OCI-LY3 (cell line): Measurements from ENCODE around the gene CACNG7.

ENCODE experiments used
- EZH2phosphoT487 ChIP-seq: fragments of 200-600 bp; shearing (Covaris generic); IDR thresholded peaks from 2 replicates; pipeline ENCODE4 v1.6.1; 2018; ENCODE audit warnings: antibody characterized with exemption, mixed run types, low read depth
- TF ChIP-seq, protein P1 (sequence below): fragments of 200-600, 300-600 bp; sonication (generic); IDR thresholded peaks from 2 replicates; pipeline ENCODE4 v1.5.1; 2014; ENCODE audit warnings: antibody characterized with exemption, low read length, low read depth

DNA sequence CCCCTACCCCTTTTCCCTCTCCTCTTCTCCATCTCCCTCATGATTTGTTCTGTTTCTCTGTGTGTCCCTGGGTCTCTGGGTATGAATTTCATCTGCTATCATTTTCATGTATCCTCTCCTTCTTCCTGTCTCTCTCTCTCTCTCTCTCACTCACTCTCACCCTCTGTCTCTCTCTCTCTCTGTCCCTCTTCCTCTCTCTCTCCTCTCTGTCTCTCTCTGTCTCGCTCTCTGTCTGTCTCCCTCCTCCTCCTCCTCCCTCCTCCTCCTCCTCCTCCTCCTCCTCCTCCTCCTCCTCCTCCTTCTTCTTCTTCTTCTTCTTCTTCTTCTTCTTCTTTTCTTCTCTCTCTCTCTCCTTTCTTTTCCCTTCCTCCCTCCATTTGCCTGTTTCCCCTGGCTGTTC lies 3.3 kb upstream of the CACNG7 start:
- TF ChIP-seq, protein P1, sequence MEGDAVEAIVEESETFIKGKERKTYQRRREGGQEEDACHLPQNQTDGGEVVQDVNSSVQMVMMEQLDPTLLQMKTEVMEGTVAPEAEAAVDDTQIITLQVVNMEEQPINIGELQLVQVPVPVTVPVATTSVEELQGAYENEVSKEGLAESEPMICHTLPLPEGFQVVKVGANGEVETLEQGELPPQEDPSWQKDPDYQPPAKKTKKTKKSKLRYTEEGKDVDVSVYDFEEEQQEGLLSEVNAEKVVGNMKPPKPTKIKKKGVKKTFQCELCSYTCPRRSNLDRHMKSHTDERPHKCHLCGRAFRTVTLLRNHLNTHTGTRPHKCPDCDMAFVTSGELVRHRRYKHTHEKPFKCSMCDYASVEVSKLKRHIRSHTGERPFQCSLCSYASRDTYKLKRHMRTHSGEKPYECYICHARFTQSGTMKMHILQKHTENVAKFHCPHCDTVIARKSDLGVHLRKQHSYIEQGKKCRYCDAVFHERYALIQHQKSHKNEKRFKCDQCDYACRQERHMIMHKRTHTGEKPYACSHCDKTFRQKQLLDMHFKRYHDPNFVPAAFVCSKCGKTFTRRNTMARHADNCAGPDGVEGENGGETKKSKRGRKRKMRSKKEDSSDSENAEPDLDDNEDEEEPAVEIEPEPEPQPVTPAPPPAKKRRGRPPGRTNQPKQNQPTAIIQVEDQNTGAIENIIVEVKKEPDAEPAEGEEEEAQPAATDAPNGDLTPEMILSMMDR, result no peak
- no peak for TF ChIP-seq EZH2phosphoT487
